RPMI7951 (cell line): Measurements from ENCODE around the gene FAM72B. TPM values are rescaled to one million over a fixed set of nuclear protein-coding genes. Genes with fewer than 3 reads are reported as not detected.
A peak's percentile ranks its signal among the peaks of the same experiment; 100 is the strongest.
"Not testable (repeated sequence)": the region's sequence is repeated elsewhere in the genome, so short reads cannot be mapped to it uniquely, and the experiment has no call there.

Experiments used
- DNase-seq: peaks from one replicate; pipeline ENCODE4 v3.0.0-alpha.2; 2012; ENCODE audit warnings: low read depth
- total RNA-seq: library from RNA; depleted of rRNA; stranded (reverse); fragments of >200 nt; shearing (Covaris generic); gene quantifications from 2 replicates; pipeline ENCODE4 v1.2.3, GENCODE V29; 2014; rRNA removed

FAM72B gene
- total RNA-seq, 1 experiment from 2014 or later, result 17.7 TPM

GRCh38 chr1:121152788-121153187, 31.4 kb downstream of the FAM72B start:
- DNase-seq, result not testable (repeated sequence)

- DNase-seq, result not testable (repeated sequence)
Observed at GRCh38 chr1:121151294-121151693, 32.8 kb downstream of the FAM72B start.

- not testable (repeated sequence) for DNase-seq
Observed at GRCh38 chr1:121148489-121149190, 35.5 kb downstream of the FAM72B start.

- DNase-seq, result not testable (repeated sequence)
Observed at GRCh38 chr1:121140393-121140792, 43.7 kb downstream of the FAM72B start.

- not testable (repeated sequence) for DNase-seq
Observed at GRCh38 chr1:121131494-121131893, 52.6 kb downstream of the FAM72B start.

- peak; percentile 17 for DNase-seq
Observed at GRCh38 chr1:121118480-121118824, 65.7 kb downstream of the FAM72B start.

Other genes starting within 250 kb of the FAM72B start
- 36.4 and 38.7 TPM in 2 replicates for gene SRGAP2C, start 635 bp upstream of the FAM72B start, total RNA-seq